Adrenal gland (tissue), 12 donors: ENCODE measurements around the gene RPS2. TPM values are rescaled to one million over a fixed set of nuclear protein-coding genes. Genes with fewer than 3 reads are reported as not detected.
"Not testable (repeated sequence)": the region's sequence is repeated elsewhere in the genome, so short reads cannot be mapped to it uniquely, and the experiment has no call there.

ENCODE experiments used
- DNase-seq, 7 donors: peaks; one replicate each; pipeline ENCODE4 v3.0.0-alpha.2; 2019 to 2020
- H3K27ac ChIP-seq, 5 donors: fragments of 200-600 bp; sonication (generic) in 4 of 5; 1 replicate in 3 of 5; 2 replicates in 2 of 5; pipeline versions ENCODE4 v1.5.1 to v1.8.0; 2016 to 2020; ENCODE audit warnings: mild to moderate bottlenecking in 1 of 5
- H3K27me3 ChIP-seq: fragments of 200-600 bp; 2 replicates; pipeline ENCODE4 v1.8.0; 2021
- H3K36me3 ChIP-seq, 2 donors: fragments of 200-600 bp; replicated peaks in 1 of 2; 1 replicate in 1 of 2; 2 replicates in 1 of 2; pipeline versions ENCODE4 v1.5.1 to v1.8.0; 2018 to 2022
- H3K4me1 ChIP-seq, 2 donors: fragments of 200-600 bp; replicated peaks in 1 of 2; 1 replicate in 1 of 2; 2 replicates in 1 of 2; pipeline versions ENCODE4 v1.5.1 to v1.8.0; 2018 to 2021
- H3K4me3 ChIP-seq, 4 donors: fragments of 200-600 bp; sonication (generic) in 3 of 4; one replicate each; pipeline ENCODE4 v1.5.1; 2016 to 2018
- H3K9me3 ChIP-seq, 3 donors: fragments of 200-600 bp; sonication (generic) in 1 of 3; replicated peaks in 1 of 3; 1 replicate in 2 of 3; 2 replicates in 1 of 3; pipeline versions ENCODE4 v1.5.1 to v1.8.0; 2016 to 2021
- POLR2A ChIP-seq, 2 donors: fragments of 450-650 bp; IDR thresholded peaks; one replicate each; pipeline ENCODE4 v1.6.1; 2017; ENCODE audit warnings: antibody characterized with exemption in 2 of 2, mild to moderate bottlenecking in 2 of 2, moderate library complexity in 1 of 2
- WGBS, 4 donors: extraction: QIAGEN DNeasy Blood & Tissue Kit in 2 of 4; methylation state at CpG; one replicate each; pipeline versions ENCODE4 v1.1.5 to v1.1.7; 2013 to 2017; 5-methylcytosine and 5-hydroxymethylcytosine counted together
- intact Hi-C, 2 donors: fragments of 100-400 bp; cut with DNase I; formaldehyde crosslinking; loops; one replicate each; pipeline versions ENCODE4 v1.14.1 to v1.15.0; 2022 to 2023
- polyA plus RNA-seq, 3 donors: library from polyadenylated mRNA; stranded (reverse); fragments of 200-250 nt in 2 of 3; fragments of 350-450 nt in 1 of 3; fragmentation: Illumina TruSeq in 1 of 3; extraction: RNeasy Lipid Tissue Mini Kit (QIAGEN cat#74804) in 1 of 3; gene quantifications; one replicate each; pipeline ENCODE4 v1.2.3, GENCODE V29; 2013 to 2014
- total RNA-seq, 9 donors: library from RNA; depleted of rRNA in 4 of 9; stranded (reverse); fragments of >200 nt in 4 of 9; fragments of 120-200 nt in 1 of 9; fragmentation: NEBNext Ultra II Directional in 1 of 9; extraction: Animal tissue kit (Norgen Biotek cat#: 25700) in 1 of 9; gene quantifications; one replicate each; pipeline versions ENCODE4 v1.1.0 to v1.2.4, GENCODE V29; 2013 to 2023
- TF ChIP-seq, protein P1 (sequence below), 6 experiments: fragments of 450-650 bp in 4 of 6; fragments of 200-600 bp in 2 of 6; sonication (generic) in 1 of 6; IDR thresholded peaks; 1 replicate in 5 of 6; 2 replicates in 1 of 6; pipeline versions ENCODE4 v1.5.1 to v1.8.0; 2016 to 2021; ENCODE audit warnings: antibody characterized with exemption in 6 of 6, mild to moderate bottlenecking in 2 of 6, moderate library complexity in 1 of 6
- donor health status: healthy with polysubstance abuse.
- donor health status: Bipolar disorder and iron deficiency.
- donor health status: DM: yes; HTN: yes; CAD: no.
- donor health status: DM: no; HTN: no; CAD: no.
- donor health status: DM: no; HTN: no; CAD: no.
- donor health status: DM: yes; HTN: yes; CAD: no.

RPS2 gene
- total and polyA plus RNA-seq, 12 donors = 1,045 to 4,016 (median 1,739) TPM

GRCh38 chr16:1940273-1941161 is 24.1 kb downstream of the RPS2 start:
- no peak overlapping the region for H3K4me3 ChIP-seq
- peaks cover 7 to 11% of the 10 kb centered on the region in 2 donors for H3K4me1 ChIP-seq
- H3K27me3 ChIP-seq = no peaks in the 10 kb centered on the region
- DNase-seq = no peak
- H3K9me3 ChIP-seq = no peaks in the 10 kb centered on the region
- WGBS, 4 donors = 86 to 95% (median 89%) methylated on average over 22 to 23 of the region's 23 CpGs
- H3K36me3 ChIP-seq = peaks cover 0 to 30% of the 10 kb centered on the region in 2 donors
- intact Hi-C loops = no loop called here
- TF ChIP-seq, protein P1, sequence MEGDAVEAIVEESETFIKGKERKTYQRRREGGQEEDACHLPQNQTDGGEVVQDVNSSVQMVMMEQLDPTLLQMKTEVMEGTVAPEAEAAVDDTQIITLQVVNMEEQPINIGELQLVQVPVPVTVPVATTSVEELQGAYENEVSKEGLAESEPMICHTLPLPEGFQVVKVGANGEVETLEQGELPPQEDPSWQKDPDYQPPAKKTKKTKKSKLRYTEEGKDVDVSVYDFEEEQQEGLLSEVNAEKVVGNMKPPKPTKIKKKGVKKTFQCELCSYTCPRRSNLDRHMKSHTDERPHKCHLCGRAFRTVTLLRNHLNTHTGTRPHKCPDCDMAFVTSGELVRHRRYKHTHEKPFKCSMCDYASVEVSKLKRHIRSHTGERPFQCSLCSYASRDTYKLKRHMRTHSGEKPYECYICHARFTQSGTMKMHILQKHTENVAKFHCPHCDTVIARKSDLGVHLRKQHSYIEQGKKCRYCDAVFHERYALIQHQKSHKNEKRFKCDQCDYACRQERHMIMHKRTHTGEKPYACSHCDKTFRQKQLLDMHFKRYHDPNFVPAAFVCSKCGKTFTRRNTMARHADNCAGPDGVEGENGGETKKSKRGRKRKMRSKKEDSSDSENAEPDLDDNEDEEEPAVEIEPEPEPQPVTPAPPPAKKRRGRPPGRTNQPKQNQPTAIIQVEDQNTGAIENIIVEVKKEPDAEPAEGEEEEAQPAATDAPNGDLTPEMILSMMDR (IDR thresholded peaks at IDR 0.05) = no peak
- TF ChIP-seq POLR2A (IDR thresholded peaks at IDR 0.05) = no peak
- no peak overlapping the region for H3K27ac ChIP-seq

DNA sequence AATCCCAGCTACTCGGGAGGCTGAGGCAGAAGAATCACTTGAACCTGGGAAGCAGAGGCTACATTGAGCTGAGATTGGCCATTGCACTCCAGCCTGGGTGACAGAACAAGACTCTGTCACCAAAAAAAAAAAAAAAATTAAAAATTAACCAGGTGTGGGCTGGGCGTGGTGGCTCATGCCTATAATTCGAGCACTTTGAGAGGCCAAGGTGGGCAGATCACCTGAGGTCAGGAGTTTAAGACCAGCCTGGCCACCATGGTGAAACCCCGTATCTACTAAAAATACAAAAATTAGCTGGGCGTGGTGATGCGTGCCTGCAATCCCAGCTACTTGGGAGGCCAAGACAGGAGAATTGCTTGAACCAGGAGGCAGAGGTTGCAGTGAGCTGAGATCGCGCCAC is 24.8 kb downstream of the RPS2 start:
- not testable (repeated sequence) for H3K27me3 ChIP-seq
- 93 to 97% (median 95%) methylated on average over 8 of the region's 8 CpGs for WGBS, 4 donors

GRCh38 chr16:1938910-1939309 is 25.7 kb downstream of the RPS2 start:
- no peak overlapping the region for H3K4me3 ChIP-seq
- H3K9me3 ChIP-seq = no peaks in the 10 kb centered on the region
- H3K27me3 ChIP-seq = no peaks in the 10 kb centered on the region
- TF ChIP-seq, protein P1 (IDR thresholded peaks at IDR 0.05) = no peak
- TF ChIP-seq POLR2A (IDR thresholded peaks at IDR 0.05) = no peak
- no peak overlapping the region for H3K27ac ChIP-seq
- H3K4me1 ChIP-seq = peaks cover 7 to 11% of the 10 kb centered on the region in 2 donors
- no peak for DNase-seq
- peaks cover 0 to 30% of the 10 kb centered on the region in 2 donors for H3K36me3 ChIP-seq
- intact Hi-C loops = no loop called here
- 85 to 91% (median 87%) methylated on average over 14 to 17 of the region's 17 CpGs for WGBS, 4 donors

More for the DNA sequence above, 24.8 kb downstream of the RPS2 start:
- Histone ChIP-seq H3K36me3 (peaks cover 0 to 30% of the 10 kb centered on the region in 2 donors), H3K4me1 (peaks cover 7 to 11% of the 10 kb centered on the region in 2 donors)
- H3K4me3 ChIP-seq, DNase-seq, H3K27ac ChIP-seq, H3K9me3 ChIP-seq, intact Hi-C loops: not testable (repeated sequence)

- Histone ChIP-seq H3K4me1 (peaks cover 7 to 11% of the 10 kb centered on the region in 2 donors), H3K4me3 (no peak overlapping the region), H3K27ac (no peak overlapping the region), H3K9me3 (no peaks in the 10 kb centered on the region), H3K27me3 (no peaks in the 10 kb centered on the region), H3K36me3 (peaks cover 0 to 30% of the 10 kb centered on the region in 2 donors)
- intact Hi-C loops = no loop called here
- DNase-seq = no peak
- 78 to 90% (median 83%) methylated on average over 7 to 10 of the region's 10 CpGs for WGBS, 4 donors
- TF ChIP-seq, protein P1 (IDR thresholded peaks at IDR 0.05) = no peak
- TF ChIP-seq POLR2A (IDR thresholded peaks at IDR 0.05) = no peak
Observed at GRCh38 chr16:1938316-1938715, 26.3 kb downstream of the RPS2 start.
